IMR-90 (cell line): ENCODE measurements around the gene YJEFN3. TPM values are rescaled to one million over a fixed set of nuclear protein-coding genes. Genes with fewer than 3 reads are reported as not detected.

Source experiments
- ATAC-seq: fragments of 200-7000 bp; cut with Tn5 transposase; 2 replicates; pipeline ENCODE4 v1.9.1; 2020; ENCODE audit warnings: low read depth, mild to moderate bottlenecking, moderate library complexity
- BruUV-seq: library from RNA; stranded (reverse); fragments of 400-500 nt; replicated peaks from 2 replicates; lab custom pipeline; 2021; lab: Mats Ljungman, UMichigan
- CTCF ChIA-PET: fragments of 300-600 bp; formaldehyde crosslinking; extraction: SDS; loops from one replicate; lab custom pipeline; 2021; ENCODE audit warnings: antibody characterized with exemption; lab: Yijun Ruan, JAX
- POLR2A ChIA-PET: fragments of 300-600 bp; sonication (Branson Sonifier 250); formaldehyde crosslinking; loops from one replicate; lab custom pipeline; 2022; ENCODE audit warnings: antibody characterized with exemption; ENCODE audit not compliant: unreplicated experiment; lab: Charles Lee
- DNase-seq: peaks from one replicate; pipeline ENCODE4 v3.0.0; 2013
- H2AFZ ChIP-seq: replicated peaks from 2 replicates; pipeline ENCODE3; 2013; ENCODE audit warnings: low read length, mild to moderate bottlenecking; ENCODE audit not compliant: poor library complexity
- H2AK5ac ChIP-seq: 2 replicates; pipeline ENCODE4 v1.6.1; 2013; ENCODE audit warnings: low read depth, low read length, inconsistent platforms
- H2AK9ac ChIP-seq: replicated peaks from 2 replicates; pipeline ENCODE3; 2013; ENCODE audit warnings: mild to moderate bottlenecking, low read depth, low read length, moderate library complexity; ENCODE audit not compliant: poor library complexity
- H2BK120ac ChIP-seq: 2 replicates; pipeline ENCODE4 v1.6.1; 2013; ENCODE audit warnings: low read depth, low read length, inconsistent platforms
- H2BK15ac ChIP-seq: 3 replicates; pipeline ENCODE4 v1.6.1; 2013; ENCODE audit warnings: low read depth, low read length, inconsistent platforms
- H2BK20ac ChIP-seq: 2 replicates; pipeline ENCODE4 v1.6.1; 2013; ENCODE audit warnings: low read depth, mild to moderate bottlenecking, inconsistent platforms, low read length, moderate library complexity
- H2BK5ac ChIP-seq: 2 replicates; pipeline ENCODE4 v1.6.1; 2013; ENCODE audit warnings: mild to moderate bottlenecking, low read depth, low read length, inconsistent platforms; ENCODE audit not compliant: poor library complexity, severe bottlenecking
- H3K14ac ChIP-seq: replicated peaks from 2 replicates; pipeline ENCODE4 v1.6.1; 2013; ENCODE audit warnings: low read depth, low read length, inconsistent platforms
- H3K18ac ChIP-seq: 2 replicates; pipeline ENCODE4 v1.6.1; 2013; ENCODE audit warnings: low read depth, low read length, control low read depth
- H3K23ac ChIP-seq: 2 replicates; pipeline ENCODE4 v1.6.1; 2013; ENCODE audit warnings: low read depth, low read length, inconsistent platforms
- H3K27ac ChIP-seq: 2 replicates; pipeline ENCODE4 v1.5.1; 2013; ENCODE audit warnings: mild to moderate bottlenecking, control low read depth, low read length; ENCODE audit not compliant: insufficient read depth
- H3K27me3 ChIP-seq: 2 replicates; pipeline ENCODE4 v1.6.1; 2013; ENCODE audit warnings: low read length; ENCODE audit not compliant: control insufficient read depth, insufficient read depth
- H3K36me3 ChIP-seq: 2 replicates; pipeline ENCODE4 v1.6.1; 2013; ENCODE audit warnings: low read length, mixed read lengths; ENCODE audit not compliant: control insufficient read depth, insufficient read depth
- H3K4ac ChIP-seq: 2 replicates; pipeline ENCODE4 v1.6.1; 2013; ENCODE audit warnings: low read depth, low read length, inconsistent platforms
- H3K4me1 ChIP-seq: 2 replicates; pipeline ENCODE4 v1.6.1; 2013; ENCODE audit warnings: low read length, mixed read lengths; ENCODE audit not compliant: control insufficient read depth, insufficient read depth
- H3K4me2 ChIP-seq: 2 replicates; pipeline ENCODE4 v1.6.1; 2013; ENCODE audit warnings: low read depth, mild to moderate bottlenecking, control low read depth, low read length, moderate library complexity
- H3K4me3 ChIP-seq: 2 replicates; pipeline ENCODE4 v1.5.1; 2013; ENCODE audit warnings: low read depth, mild to moderate bottlenecking, control low read depth, low read length, moderate library complexity; ENCODE audit not compliant: insufficient read depth
- H3K56ac ChIP-seq: 2 replicates; pipeline ENCODE4 v1.6.1; 2013; ENCODE audit warnings: low read length, inconsistent platforms; ENCODE audit not compliant: insufficient read depth; ENCODE audit errors: extremely low read depth
- H3K79me1 ChIP-seq, 2 experiments: 2 replicates each; pipeline ENCODE4 v1.6.1; 2013; ENCODE audit warnings: low read length in 2 of 2, inconsistent platforms in 1 of 2, low read depth in 1 of 2
- H3K9ac ChIP-seq: 2 replicates; pipeline ENCODE4 v1.6.1; 2013; ENCODE audit warnings: low read depth, low read length, control low read depth
- H3K9me1 ChIP-seq: 2 replicates; pipeline ENCODE4 v1.6.1; 2013; ENCODE audit warnings: low read length, inconsistent platforms; ENCODE audit not compliant: insufficient read depth
- H3K9me3 ChIP-seq: 2 replicates; pipeline ENCODE4 v1.6.1; 2013; ENCODE audit warnings: low read length; ENCODE audit not compliant: control insufficient read depth, insufficient read depth
- H4K20me1 ChIP-seq: 2 replicates; pipeline ENCODE4 v1.6.1; 2013; ENCODE audit warnings: low read length, inconsistent platforms; ENCODE audit not compliant: insufficient read depth
- H4K5ac ChIP-seq: 2 replicates; pipeline ENCODE4 v1.6.1; 2013; ENCODE audit warnings: mild to moderate bottlenecking, low read depth, low read length, control low read depth
- H4K8ac ChIP-seq, 2 experiments: 2 replicates each; pipeline ENCODE4 v1.6.1; 2013; ENCODE audit warnings: low read depth in 2 of 2, low read length in 2 of 2, control low read depth in 1 of 2, inconsistent platforms in 1 of 2
- H4K91ac ChIP-seq: 2 replicates; pipeline ENCODE4 v1.6.1; 2013; ENCODE audit warnings: low read depth, low read length, inconsistent platforms; ENCODE audit not compliant: insufficient read depth
- BHLHE40 ChIP-seq: fragments of 150-350 bp; IDR thresholded peaks from 2 replicates; pipeline ENCODE4 v1.6.1; 2016; ENCODE audit warnings: mild to moderate bottlenecking, low read depth, low read length
- CHD1 ChIP-seq: IDR thresholded peaks from 2 replicates; pipeline ENCODE4 v1.6.1; 2012; ENCODE audit warnings: low read depth, low read length, improper control_type of control experiment
- FOS ChIP-seq: fragments of 150-350 bp; IDR thresholded peaks from 2 replicates; pipeline ENCODE4 v1.6.1; 2016; ENCODE audit warnings: low read depth, low read length
- MAFK ChIP-seq: IDR thresholded peaks from 2 replicates; pipeline ENCODE4 v1.6.1; 2012; ENCODE audit warnings: low read depth, low read length, improper control_type of control experiment
- MXI1 ChIP-seq: IDR thresholded peaks from 2 replicates; pipeline ENCODE4 v1.6.1; 2012; ENCODE audit warnings: low read depth, mild to moderate bottlenecking, low read length, moderate library complexity, borderline replicate concordance
- NFE2L2 ChIP-seq: fragments of 150-350 bp; IDR thresholded peaks from 2 replicates; pipeline ENCODE4 v1.6.1; 2016; ENCODE audit warnings: low read depth, mild to moderate bottlenecking, low read length
- POLR2A ChIP-seq: IDR thresholded peaks from 2 replicates; pipeline ENCODE4 v1.6.1; 2012; ENCODE audit warnings: mild to moderate bottlenecking, low read depth, low read length
- RAD21 ChIP-seq: IDR thresholded peaks from 2 replicates; pipeline ENCODE4 v1.6.1; 2012; ENCODE audit warnings: low read length, improper control_type of control experiment
- WGBS, 2 experiments: methylation state at CpG; one replicate each; pipeline versions ENCODE4 v1.1.5 to v1.1.7; 2013; ENCODE audit warnings: missing lambda C conversion rate in 2 of 2; ENCODE audit not compliant: insufficient read length in 1 of 2; ENCODE audit errors: extremely low coverage in 2 of 2; 5-methylcytosine and 5-hydroxymethylcytosine counted together
- dilution Hi-C: fragments of 300-500 bp; cut with HindIII; formaldehyde crosslinking; loops from one replicate; pipeline ENCODE4 v1.14.3; 2018; ENCODE audit warnings: low sequenced_read_pairs; ENCODE audit not compliant: unreplicated experiment
- in situ Hi-C: fragments of 300-500 bp; cut with MboI; formaldehyde crosslinking; loops from 3 replicates; pipeline ENCODE4 v1.14.3; 2019; ENCODE audit warnings: low sequenced_read_pairs, inconsistent platforms, mixed read lengths
- intact Hi-C: fragments of 100-400 bp; cut with micrococcal nuclease; formaldehyde crosslinking; loops from 2 replicates; pipeline ENCODE4 v1.10.0; 2022
- polyA plus RNA-seq, 3 experiments: library from polyadenylated mRNA; depleted of rRNA; stranded (reverse); fragments of >200 nt; gene quantifications; 2 replicates each; pipeline ENCODE4 v1.2.3, GENCODE V29; 2012; ENCODE audit warnings: low replicate concordance in 1 of 3
- total RNA-seq: library from RNA; depleted of rRNA; stranded (reverse); fragments of >200 nt; gene quantifications from 2 replicates; pipeline ENCODE4 v1.2.3, GENCODE V29; 2012
- TF ChIP-seq, protein P1 (sequence below): conservative IDR thresholded peaks from 2 replicates; pipeline ENCODE4 v1.5.1; 2012; ENCODE audit warnings: mild to moderate bottlenecking, low read depth, low read length, improper control_type of control experiment
- TF ChIP-seq, protein P2 (sequence below): fragments of 150-350 bp; IDR thresholded peaks from 2 replicates; pipeline ENCODE4 v1.6.1; 2016; ENCODE audit warnings: low read depth, mild to moderate bottlenecking, low read length, moderate library complexity, borderline replicate concordance

The YJEFN3 gene
- total and polyA plus RNA-seq, 2 of the 4 experiments (the other 2 are of a cell fraction), result 0.72 to 4.0 TPM

DNA sequence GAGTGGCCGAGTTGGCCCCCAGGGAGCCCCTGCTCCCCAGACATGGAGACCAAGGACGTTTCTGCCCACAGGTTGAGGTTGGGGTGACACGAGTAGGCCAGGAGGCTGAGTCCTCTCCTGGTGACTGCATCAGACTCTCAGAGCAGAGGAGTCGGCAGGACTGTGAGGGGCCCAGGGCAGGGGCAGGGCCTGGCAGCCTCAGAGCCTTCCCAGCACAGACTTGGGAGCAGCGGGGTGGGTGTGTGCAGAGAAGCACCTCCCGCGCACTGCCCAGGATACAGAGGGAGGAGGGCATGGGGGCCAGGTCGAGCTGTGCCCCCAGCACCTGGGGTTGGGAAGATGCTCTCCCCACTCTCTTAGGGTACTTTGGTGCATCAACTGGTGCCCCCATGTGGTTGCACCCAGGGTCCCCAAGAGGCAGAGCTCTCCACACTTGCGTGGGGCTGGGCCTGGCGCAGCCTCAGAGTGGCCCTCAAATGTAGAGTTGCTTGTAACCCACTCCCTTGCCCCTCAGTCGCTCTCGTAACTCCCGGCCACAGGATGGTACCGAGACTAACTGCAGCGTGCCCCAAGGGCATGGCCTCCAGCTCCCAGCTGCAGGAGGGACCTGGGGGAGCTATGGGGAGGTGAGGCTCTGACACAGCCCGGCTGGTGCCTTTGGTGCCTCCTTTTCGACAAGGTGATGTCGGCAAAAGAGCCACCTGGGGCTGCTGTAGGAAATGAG lies 29.3 kb upstream of the YJEFN3 start:
- Histone ChIP-seq H2BK20ac (no peak overlapping the region), H3K79me1 (peaks cover 14 to 36% of the 10 kb centered on the region in 2 experiments; a peak in 3 of 4 replicates), H4K5ac (no peak overlapping the region), H3K14ac (no peak overlapping the region), H3K4me3 (no peak overlapping the region), H4K8ac (no peak overlapping the region), H3K18ac (no peak overlapping the region), H2AK9ac (no peak overlapping the region), H3K27ac (no peak overlapping the region), H3K4me2 (no peak overlapping the region), H2BK15ac (no peak overlapping the region), H3K9me3 (no peaks in the 10 kb centered on the region), H3K56ac (no peak overlapping the region), H4K20me1 (peaks cover 6% of the 10 kb centered on the region), H3K23ac (no peak overlapping the region), H3K4ac (no peak overlapping the region), H3K9ac (no peak overlapping the region), H3K9me1 (no peaks in the 10 kb centered on the region), H2AK5ac (no peak overlapping the region), H3K36me3 (peaks cover 78% of the 10 kb centered on the region), H3K27me3 (no peaks in the 10 kb centered on the region), H2AFZ (no peak overlapping the region), H3K4me1 (no peaks in the 10 kb centered on the region), H2BK120ac (no peak overlapping the region), H4K91ac (no peak overlapping the region), H2BK5ac (no peak overlapping the region)
- TF ChIP-seq FOS (no peak), NFE2L2 (no peak), MXI1 (no peak), POLR2A (no peak), RAD21 (no peak), MAFK (no peak), CHD1 (no peak), BHLHE40 (no peak)
- TF ChIP-seq, protein P1, sequence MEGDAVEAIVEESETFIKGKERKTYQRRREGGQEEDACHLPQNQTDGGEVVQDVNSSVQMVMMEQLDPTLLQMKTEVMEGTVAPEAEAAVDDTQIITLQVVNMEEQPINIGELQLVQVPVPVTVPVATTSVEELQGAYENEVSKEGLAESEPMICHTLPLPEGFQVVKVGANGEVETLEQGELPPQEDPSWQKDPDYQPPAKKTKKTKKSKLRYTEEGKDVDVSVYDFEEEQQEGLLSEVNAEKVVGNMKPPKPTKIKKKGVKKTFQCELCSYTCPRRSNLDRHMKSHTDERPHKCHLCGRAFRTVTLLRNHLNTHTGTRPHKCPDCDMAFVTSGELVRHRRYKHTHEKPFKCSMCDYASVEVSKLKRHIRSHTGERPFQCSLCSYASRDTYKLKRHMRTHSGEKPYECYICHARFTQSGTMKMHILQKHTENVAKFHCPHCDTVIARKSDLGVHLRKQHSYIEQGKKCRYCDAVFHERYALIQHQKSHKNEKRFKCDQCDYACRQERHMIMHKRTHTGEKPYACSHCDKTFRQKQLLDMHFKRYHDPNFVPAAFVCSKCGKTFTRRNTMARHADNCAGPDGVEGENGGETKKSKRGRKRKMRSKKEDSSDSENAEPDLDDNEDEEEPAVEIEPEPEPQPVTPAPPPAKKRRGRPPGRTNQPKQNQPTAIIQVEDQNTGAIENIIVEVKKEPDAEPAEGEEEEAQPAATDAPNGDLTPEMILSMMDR, result no peak
- TF ChIP-seq, protein P2, sequence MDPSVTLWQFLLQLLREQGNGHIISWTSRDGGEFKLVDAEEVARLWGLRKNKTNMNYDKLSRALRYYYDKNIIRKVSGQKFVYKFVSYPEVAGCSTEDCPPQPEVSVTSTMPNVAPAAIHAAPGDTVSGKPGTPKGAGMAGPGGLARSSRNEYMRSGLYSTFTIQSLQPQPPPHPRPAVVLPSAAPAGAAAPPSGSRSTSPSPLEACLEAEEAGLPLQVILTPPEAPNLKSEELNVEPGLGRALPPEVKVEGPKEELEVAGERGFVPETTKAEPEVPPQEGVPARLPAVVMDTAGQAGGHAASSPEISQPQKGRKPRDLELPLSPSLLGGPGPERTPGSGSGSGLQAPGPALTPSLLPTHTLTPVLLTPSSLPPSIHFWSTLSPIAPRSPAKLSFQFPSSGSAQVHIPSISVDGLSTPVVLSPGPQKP, result no peak
- CTCF ChIA-PET, result no interaction called here
- ATAC-seq (no peak), DNase-seq (no peak)
- POLR2A ChIA-PET, result no interaction called here
- WGBS, 2 experiments, result 51% methylated on average over 2 of the region's 18 CpGs; no CpG with 5 or more reads in 1 of the 2 experiments
- in situ Hi-C loops, result no loop called here
- intact Hi-C loops, result no loop called here
- no TSS peak for BruUV-seq
- dilution Hi-C loops, result no loop called here
